Progenitor cell of endocrine pancreas (in vitro differentiated cells): ENCODE data around the gene ACOT7. TPM values are rescaled to one million over a fixed set of nuclear protein-coding genes. Genes with fewer than 3 reads are reported as not detected.

Experiments
- DNase-seq: peaks from one replicate; pipeline ENCODE4 v3.0.0; 2021; ENCODE audit warnings: low spot score; ENCODE audit not compliant: unreplicated experiment
- H3K27ac Mint-ChIP-seq: 2 replicates; pipeline ENCODE4 v1.8.0; 2021; ENCODE audit warnings: mild to moderate bottlenecking, moderate library complexity, mixed read lengths
- H3K27me3 Mint-ChIP-seq: 2 replicates; pipeline ENCODE4 v1.8.0; 2021; ENCODE audit warnings: mixed read lengths
- H3K36me3 Mint-ChIP-seq: 2 replicates; pipeline ENCODE4 v1.8.0; 2022; ENCODE audit warnings: mixed read lengths; ENCODE audit not compliant: insufficient read depth
- H3K4me1 Mint-ChIP-seq: 2 replicates; pipeline ENCODE4 v1.8.0; 2021; ENCODE audit warnings: low read depth, mixed read lengths
- H3K4me3 Mint-ChIP-seq: 2 replicates; pipeline ENCODE4 v1.8.0; 2021; ENCODE audit warnings: low read depth, mild to moderate bottlenecking, moderate library complexity, mixed read lengths
- H3K9me3 Mint-ChIP-seq: 2 replicates; pipeline ENCODE4 v1.8.0; 2021; ENCODE audit warnings: low read depth, mixed read lengths
- CTCF ChIP-seq: fragments of 200-600 bp; sonication (generic); IDR thresholded peaks from one replicate; pipeline ENCODE4 v1.5.0; 2021; ENCODE audit warnings: antibody characterized with exemption, mild to moderate bottlenecking; ENCODE audit not compliant: unreplicated experiment
- total RNA-seq: library from RNA; stranded (reverse); gene quantifications from 2 replicates; pipeline ENCODE4 v1.2.1, GENCODE V29; 2021

Gene ACOT7
- total RNA-seq, 1 donor from 2014 or later: 30.2 TPM

- no peak overlapping the region for H3K27ac Mint-ChIP-seq
- H3K9me3 Mint-ChIP-seq: no peaks in the 10 kb centered on the region
- no peak for TF ChIP-seq CTCF
- H3K4me1 Mint-ChIP-seq: peaks cover 4% of the 10 kb centered on the region
- peaks cover 66% of the 10 kb centered on the region for H3K27me3 Mint-ChIP-seq
- no peaks in the 10 kb centered on the region for H3K36me3 Mint-ChIP-seq
- no peak for DNase-seq
- no peak overlapping the region for H3K4me3 Mint-ChIP-seq
These were observed 22.7 kb upstream of the ACOT7 start for GRCh38 chr1:6416295-6416656.

- Mint-ChIP-seq H3K4me1 (peaks cover 4% of the 10 kb centered on the region), H3K27ac (no peak overlapping the region), H3K27me3 (peaks cover 61% of the 10 kb centered on the region), H3K36me3 (no peaks in the 10 kb centered on the region), H3K9me3 (no peaks in the 10 kb centered on the region), H3K4me3 (no peak overlapping the region)
- no peak for TF ChIP-seq CTCF
- no peak for DNase-seq
These were observed 21.5 kb upstream of the ACOT7 start for GRCh38 chr1:6414881-6415626.

- no peak overlapping the region for H3K27ac Mint-ChIP-seq
- no peak for DNase-seq
These were observed 20.9 kb upstream of the ACOT7 start for GRCh38 chr1:6414443-6414844.

GRCh38 chr1:6412896-6413295 lies 19.3 kb upstream of the ACOT7 start:
- Mint-ChIP-seq H3K4me1 (peaks cover 4% of the 10 kb centered on the region), H3K27me3 (peaks cover 56% of the 10 kb centered on the region), H3K27ac (no peak overlapping the region), H3K36me3 (no peaks in the 10 kb centered on the region), H3K9me3 (no peaks in the 10 kb centered on the region), H3K4me3 (no peak overlapping the region)
- DNase-seq: no peak
- TF ChIP-seq CTCF: no peak

More at GRCh38 chr1:6414443-6414844, 20.9 kb upstream of the ACOT7 start:
- H3K4me3 Mint-ChIP-seq: no peak overlapping the region
- peaks cover 61% of the 10 kb centered on the region for H3K27me3 Mint-ChIP-seq
- peak; percentile 61 for TF ChIP-seq CTCF
- no peaks in the 10 kb centered on the region for H3K36me3 Mint-ChIP-seq
- H3K9me3 Mint-ChIP-seq: no peaks in the 10 kb centered on the region
- peaks cover 4% of the 10 kb centered on the region for H3K4me1 Mint-ChIP-seq

- no peaks in the 10 kb centered on the region for H3K36me3 Mint-ChIP-seq
- H3K9me3 Mint-ChIP-seq: no peaks in the 10 kb centered on the region
- peaks cover 4% of the 10 kb centered on the region for H3K4me1 Mint-ChIP-seq
- no peak overlapping the region for H3K4me3 Mint-ChIP-seq
- no peak for DNase-seq
- no peak for TF ChIP-seq CTCF
- H3K27me3 Mint-ChIP-seq: peaks cover 43% of the 10 kb centered on the region
- no peak overlapping the region for H3K27ac Mint-ChIP-seq
These were observed 16.8 kb upstream of the ACOT7 start for GRCh38 chr1:6410248-6410893.
